Prostate gland (tissue), 2 donors: Measurements from ENCODE around the gene PRMT7. TPM values are rescaled to one million over a fixed set of nuclear protein-coding genes. Genes with fewer than 3 reads are reported as not detected.

ENCODE experiments used
- DNase-seq: peaks from one replicate; pipeline ENCODE4 v3.0.0-alpha.2; 2019; ENCODE audit warnings: low spot score
- H3K27ac ChIP-seq, 2 donors: fragments of 200-600 bp; sonication (generic); 2 replicates each; pipeline ENCODE4 v1.5.1; 2017 to 2019
- H3K27me3 ChIP-seq: fragments of 200-600 bp; sonication (generic); replicated peaks from 2 replicates; pipeline ENCODE4 v1.5.1; 2019; ENCODE audit not compliant: insufficient read depth
- H3K36me3 ChIP-seq, 2 donors: fragments of 200-600 bp; sonication (generic); 1 replicate in 1 of 2; 2 replicates in 1 of 2; pipeline versions ENCODE4 v1.5.1 to v1.8.1; 2017 to 2019
- H3K4me1 ChIP-seq: fragments of 200-600 bp; sonication (generic); replicated peaks from 2 replicates; pipeline ENCODE4 v1.5.1; 2019
- H3K4me3 ChIP-seq, 2 donors: fragments of 200-600 bp; sonication (generic); 2 replicates each; pipeline ENCODE4 v1.5.1; 2017 to 2019
- H3K9me3 ChIP-seq: fragments of 200-600 bp; sonication (generic); 2 replicates; pipeline ENCODE4 v1.5.1; 2017
- POLR2A ChIP-seq: fragments of 450-650 bp; IDR thresholded peaks from one replicate; pipeline ENCODE4 v1.6.1; 2016; ENCODE audit warnings: antibody characterized with exemption, mild to moderate bottlenecking
- POLR2AphosphoS5 ChIP-seq: sonication (generic); formaldehyde crosslinking; IDR thresholded peaks from one replicate; pipeline ENCODE4 v1.6.1; 2017; ENCODE audit warnings: antibody characterized with exemption
- WGBS: methylation state at CpG from one replicate; pipeline ENCODE4 v1.1.5; 2018; 5-methylcytosine and 5-hydroxymethylcytosine counted together
- intact Hi-C: fragments of 100-400 bp; cut with DNase I; formaldehyde crosslinking; loops from one replicate; pipeline ENCODE4 v1.14.2; 2022
- total RNA-seq, 2 donors: library from RNA; depleted of rRNA; stranded (reverse); fragments of >200 nt; gene quantifications; one replicate each; pipeline ENCODE4 v1.1.0, GENCODE V29; 2016
- TF ChIP-seq, protein P1 (sequence below), 4 experiments: fragments of 200-600 bp in 2 of 4; fragments of 450-650 bp in 2 of 4; sonication (generic) in 2 of 4; IDR thresholded peaks; 1 replicate in 3 of 4; 2 replicates in 1 of 4; pipeline ENCODE4 v1.5.1; 2016 to 2019; ENCODE audit warnings: antibody characterized with exemption in 4 of 4, mild to moderate bottlenecking in 2 of 4, moderate library complexity in 2 of 4

The PRMT7 gene
- total RNA-seq, 2 donors from 2014 or later, result 45.2 to 77.9 TPM

DNA sequence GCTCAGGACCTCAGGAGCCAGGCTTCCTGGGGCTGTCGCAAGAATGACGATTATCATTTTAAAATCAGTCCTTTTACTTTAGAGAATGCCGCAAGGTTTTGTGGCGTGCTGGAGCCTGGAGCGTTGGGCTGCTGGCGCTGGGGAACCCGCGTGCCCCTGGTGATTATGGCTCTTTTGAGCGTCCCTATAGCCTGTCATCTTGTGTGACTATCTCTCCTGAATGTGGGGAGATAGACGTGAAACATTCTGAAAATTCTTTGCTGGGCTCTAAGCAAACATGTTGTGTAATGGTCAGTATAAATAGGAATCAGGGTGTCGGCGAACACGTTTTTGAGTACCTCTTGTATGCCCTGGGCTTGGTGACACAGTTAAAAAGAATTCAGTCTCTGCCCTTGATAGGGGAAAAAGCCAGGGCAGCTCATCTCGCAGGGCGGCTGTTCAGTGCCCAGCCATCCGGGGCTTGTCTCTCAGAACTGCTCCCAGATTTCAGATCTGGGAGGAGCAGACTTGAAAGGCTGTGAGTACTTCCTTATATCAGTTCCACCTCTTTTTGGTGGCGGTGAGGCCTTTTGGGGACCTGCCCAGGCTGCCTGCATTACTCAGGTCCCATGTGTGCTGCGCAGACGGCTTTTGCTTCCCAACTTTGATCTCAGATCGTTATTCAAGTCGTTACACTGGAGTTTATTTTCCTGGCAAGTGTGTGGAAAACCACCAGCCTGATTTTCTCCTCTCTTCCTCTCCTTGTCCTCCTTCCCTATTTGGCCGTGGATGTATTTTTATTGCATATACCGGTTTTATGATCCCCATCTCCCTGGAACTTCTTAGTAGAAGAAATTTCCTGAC is 45.5 kb upstream of the PRMT7 start:
- peak; percentile 71 for DNase-seq
- Histone ChIP-seq H3K36me3 (no peaks in the 10 kb centered on the region), H3K4me3 (peak overlapping the region; percentile 74 to 76), H3K9me3 (no peaks in the 10 kb centered on the region), H3K27ac (peak overlapping the region; percentile 92 to 95), H3K27me3 (no peaks in the 10 kb centered on the region), H3K4me1 (peaks cover 11% of the 10 kb centered on the region)
- intact Hi-C loops, result no loop called here
- under 1% methylated on average over 23 of the region's 23 CpGs for WGBS
- TF ChIP-seq POLR2A (peak; percentile 15), POLR2AphosphoS5 (peak; percentile 73)
- TF ChIP-seq, protein P1, sequence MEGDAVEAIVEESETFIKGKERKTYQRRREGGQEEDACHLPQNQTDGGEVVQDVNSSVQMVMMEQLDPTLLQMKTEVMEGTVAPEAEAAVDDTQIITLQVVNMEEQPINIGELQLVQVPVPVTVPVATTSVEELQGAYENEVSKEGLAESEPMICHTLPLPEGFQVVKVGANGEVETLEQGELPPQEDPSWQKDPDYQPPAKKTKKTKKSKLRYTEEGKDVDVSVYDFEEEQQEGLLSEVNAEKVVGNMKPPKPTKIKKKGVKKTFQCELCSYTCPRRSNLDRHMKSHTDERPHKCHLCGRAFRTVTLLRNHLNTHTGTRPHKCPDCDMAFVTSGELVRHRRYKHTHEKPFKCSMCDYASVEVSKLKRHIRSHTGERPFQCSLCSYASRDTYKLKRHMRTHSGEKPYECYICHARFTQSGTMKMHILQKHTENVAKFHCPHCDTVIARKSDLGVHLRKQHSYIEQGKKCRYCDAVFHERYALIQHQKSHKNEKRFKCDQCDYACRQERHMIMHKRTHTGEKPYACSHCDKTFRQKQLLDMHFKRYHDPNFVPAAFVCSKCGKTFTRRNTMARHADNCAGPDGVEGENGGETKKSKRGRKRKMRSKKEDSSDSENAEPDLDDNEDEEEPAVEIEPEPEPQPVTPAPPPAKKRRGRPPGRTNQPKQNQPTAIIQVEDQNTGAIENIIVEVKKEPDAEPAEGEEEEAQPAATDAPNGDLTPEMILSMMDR (IDR thresholded peaks at IDR 0.05), result no peak

DNA sequence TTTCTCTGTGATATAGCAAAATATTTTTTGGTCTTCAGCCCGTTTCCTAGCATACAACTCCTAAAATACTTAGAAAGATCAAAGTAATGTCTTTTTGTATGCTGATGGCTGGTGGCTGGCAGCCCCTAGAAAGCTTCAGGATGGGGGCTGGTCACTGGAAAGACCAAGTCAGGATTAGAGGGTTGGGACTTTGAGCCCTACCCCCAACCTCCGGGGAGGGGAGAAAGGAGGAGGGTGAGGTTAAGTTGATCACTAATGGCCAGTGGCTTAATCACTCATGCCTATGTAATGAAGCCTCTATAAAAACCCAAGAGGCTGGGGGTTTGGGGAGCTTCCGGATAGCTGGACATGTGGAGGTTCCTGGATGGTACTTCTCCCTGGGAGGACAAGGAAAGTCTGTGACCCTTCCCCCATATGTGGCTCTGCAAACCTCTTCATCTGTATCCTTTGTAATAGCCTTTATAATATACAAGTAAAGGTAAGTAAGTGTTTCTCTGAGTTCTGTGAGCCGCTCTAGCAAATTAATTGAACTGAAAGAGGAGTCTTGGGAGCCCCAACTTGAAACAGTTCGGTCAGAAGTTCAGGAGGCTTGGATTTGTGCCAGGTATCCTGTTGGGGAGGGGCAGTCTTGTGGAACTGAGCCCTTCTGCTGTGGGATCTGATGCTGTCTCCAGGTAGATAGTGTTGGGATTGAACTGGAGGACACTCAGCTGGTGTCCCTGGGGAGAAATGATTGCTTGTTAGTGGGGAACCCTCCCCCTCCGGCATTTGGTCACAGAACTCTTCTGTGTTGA is 43.0 kb upstream of the PRMT7 start:
- H3K36me3 ChIP-seq, result no peaks in the 10 kb centered on the region
- H3K9me3 ChIP-seq, result no peaks in the 10 kb centered on the region
- TF ChIP-seq POLR2AphosphoS5, result no peak
- DNase-seq, result no peak
- peaks cover 11% of the 10 kb centered on the region for H3K4me1 ChIP-seq
- H3K4me3 ChIP-seq, result no peak overlapping the region
- intact Hi-C loops, result no loop called here
- no peak overlapping the region for H3K27ac ChIP-seq
- no peaks in the 10 kb centered on the region for H3K27me3 ChIP-seq
- WGBS, result 57% methylated on average over 6 of the region's 6 CpGs

DNA sequence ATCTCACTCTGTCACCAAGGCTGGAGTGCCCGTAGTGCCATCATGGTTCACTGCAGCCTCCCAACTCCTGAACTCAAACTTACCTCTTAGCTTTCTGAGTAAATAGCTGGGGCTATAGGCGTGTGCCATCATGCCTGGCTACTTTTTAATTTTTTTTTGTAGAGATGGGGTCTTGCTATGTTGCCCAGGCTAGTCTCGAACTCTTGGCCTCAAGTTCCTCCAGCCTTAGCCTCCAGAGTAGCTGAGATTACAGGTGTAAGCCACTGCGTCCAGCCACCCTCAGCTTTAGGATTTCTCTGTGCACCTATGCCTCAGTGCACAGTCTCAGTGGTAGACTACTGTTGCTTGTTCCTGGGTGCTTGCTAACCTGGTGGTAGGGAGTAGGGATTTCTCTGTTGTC is 41.0 kb upstream of the PRMT7 start:
- no peak overlapping the region for H3K27ac ChIP-seq

DNA sequence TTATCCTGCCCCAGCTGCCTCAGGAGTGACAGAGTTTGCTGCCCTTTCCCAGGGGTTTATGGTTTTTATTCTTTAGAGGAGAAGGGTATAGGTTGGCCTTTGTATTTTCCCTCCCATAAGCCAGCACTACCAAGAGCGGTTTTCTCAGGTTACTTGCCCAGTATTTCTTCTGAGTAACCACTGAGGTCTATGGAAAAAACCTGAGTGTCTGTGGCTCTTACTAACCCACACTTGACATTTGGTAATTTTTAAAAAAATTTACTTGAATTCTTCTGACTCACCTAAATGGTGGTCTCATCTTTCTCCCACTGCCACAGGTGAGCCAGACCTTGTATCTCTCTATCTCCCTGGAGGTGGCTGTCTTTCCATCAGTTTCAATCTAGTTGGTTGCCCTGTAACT is 40.5 kb upstream of the PRMT7 start:
- Histone ChIP-seq H3K4me3 (no peak overlapping the region), H3K27me3 (no peaks in the 10 kb centered on the region), H3K36me3 (no peaks in the 10 kb centered on the region), H3K9me3 (no peaks in the 10 kb centered on the region), H3K27ac (no peak overlapping the region), H3K4me1 (peaks cover 9% of the 10 kb centered on the region)
- intact Hi-C loops, result no loop called here
- WGBS, result 0% methylated on average over 1 of the region's 1 CpG
- no peak for TF ChIP-seq POLR2AphosphoS5
- TF ChIP-seq, protein P1 (IDR thresholded peaks at IDR 0.05), result no peak
- TF ChIP-seq POLR2A, result no peak
- no peak for DNase-seq

More for the DNA sequence above, 41.0 kb upstream of the PRMT7 start:
- H3K4me3 ChIP-seq, result no peak overlapping the region
- no peak for TF ChIP-seq POLR2AphosphoS5
- no peak for TF ChIP-seq POLR2A
- TF ChIP-seq, protein P1 (IDR thresholded peaks at IDR 0.05), result no peak
- H3K27me3 ChIP-seq, result no peaks in the 10 kb centered on the region
- no peak for DNase-seq
- no peaks in the 10 kb centered on the region for H3K9me3 ChIP-seq
- WGBS, result 97% methylated on average over 4 of the region's 4 CpGs
- H3K4me1 ChIP-seq, result peaks cover 9% of the 10 kb centered on the region
- no peaks in the 10 kb centered on the region for H3K36me3 ChIP-seq
- intact Hi-C loops, result no loop called here

DNA sequence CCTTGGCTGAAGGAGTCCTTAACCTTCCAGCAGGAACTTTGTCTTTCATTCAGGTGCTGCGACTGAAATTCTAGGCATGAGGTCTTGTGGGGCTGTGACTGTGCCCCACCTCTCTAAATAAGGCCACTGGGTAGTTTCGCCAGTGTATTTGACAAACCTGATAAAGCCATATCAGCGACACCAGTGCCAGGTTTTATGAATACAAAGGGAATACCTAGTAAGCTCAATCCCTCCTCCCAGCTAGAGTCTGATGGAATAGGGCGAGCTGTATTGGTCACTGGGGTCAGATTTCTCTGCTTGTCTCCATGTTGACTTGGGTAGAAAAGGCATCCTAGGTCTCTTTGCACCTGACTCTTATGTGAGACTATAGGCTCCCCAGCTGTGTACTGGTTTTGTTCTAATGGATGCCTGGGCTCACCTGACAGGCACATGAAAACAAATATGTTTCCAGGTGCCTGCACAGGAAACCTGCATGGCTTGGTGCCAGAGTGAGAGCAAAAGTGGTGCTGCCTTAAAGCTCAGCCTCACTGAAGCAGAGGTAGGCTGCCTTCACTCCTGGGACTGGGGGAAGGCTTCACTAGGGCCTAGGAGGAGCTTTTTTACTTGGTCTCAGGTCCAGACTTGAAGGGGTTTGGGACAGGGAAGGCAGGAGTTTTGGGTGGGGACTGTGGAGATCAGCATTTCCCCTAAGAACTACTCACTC is 38.2 kb upstream of the PRMT7 start:
- Histone ChIP-seq H3K4me1 (peaks cover 2% of the 10 kb centered on the region), H3K36me3 (no peaks in the 10 kb centered on the region), H3K9me3 (no peaks in the 10 kb centered on the region), H3K27me3 (no peaks in the 10 kb centered on the region), H3K4me3 (no peak overlapping the region), H3K27ac (no peak overlapping the region)
- peak; percentile 20 for DNase-seq
- WGBS, result 85% methylated on average over 4 of the region's 4 CpGs
- no peak for TF ChIP-seq POLR2A
- TF ChIP-seq, protein P1 (IDR thresholded peaks at IDR 0.05), result no peak
- TF ChIP-seq POLR2AphosphoS5, result no peak
- intact Hi-C loops, result no loop called here
